ENCODE data around the gene HOXA2. TPM values are rescaled to one million over a fixed set of nuclear protein-coding genes. Genes with fewer than 3 reads are reported as not detected.
A peak's percentile ranks its signal among the peaks of the same experiment; 100 is the strongest.

Gene HOXA2
- polyA plus RNA-seq, 5 donors: 16.0 to 23.8 (median 18.1) TPM

GRCh38 chr7:27088002-27088922 lies 14.2 kb downstream of the HOXA2 start:
- DNase-seq: no peak

- no peak for DNase-seq
Measured at GRCh38 chr7:27083646-27084045, 18.8 kb downstream of the HOXA2 start.

GRCh38 chr7:27082171-27082570 lies 20.3 kb downstream of the HOXA2 start:
- no peak for DNase-seq

GRCh38 chr7:27080844-27081436 lies 21.5 kb downstream of the HOXA2 start:
- DNase-seq: no peak

- no peak for DNase-seq
Measured at GRCh38 chr7:27079234-27079975, 23.1 kb downstream of the HOXA2 start.

- DNase-seq: no peak
Measured at GRCh38 chr7:27078616-27079233, 23.8 kb downstream of the HOXA2 start.

GRCh38 chr7:27073076-27073475 lies 29.4 kb downstream of the HOXA2 start:
- DNase-seq: no peak

- no peak for DNase-seq
Measured at GRCh38 chr7:27071622-27072390, 30.7 kb downstream of the HOXA2 start.

GRCh38 chr7:27068259-27068658 lies 34.2 kb downstream of the HOXA2 start:
- no peak for DNase-seq

- no peak for DNase-seq
Measured at GRCh38 chr7:27066148-27066547, 36.3 kb downstream of the HOXA2 start.

GRCh38 chr7:27065709-27066108 lies 36.8 kb downstream of the HOXA2 start:
- DNase-seq: no peak

- no peak for DNase-seq
Measured at GRCh38 chr7:27064661-27065060, 37.8 kb downstream of the HOXA2 start.

- DNase-seq: peak; percentile 26 to 37
Measured at GRCh38 chr7:27064159-27064558, 38.3 kb downstream of the HOXA2 start.

- DNase-seq: no peak
Measured at GRCh38 chr7:27062946-27063345, 39.5 kb downstream of the HOXA2 start.

- no peak for DNase-seq
Measured at GRCh38 chr7:27053153-27053552, 49.3 kb downstream of the HOXA2 start.

- no peak for DNase-seq
Measured at GRCh38 chr7:27051451-27051850, 51.0 kb downstream of the HOXA2 start.

Other genes with a start within 250 kb of the HOXA2 start
- 10 to 100 TPM; 32.1 to 53.9 (median 47.0) TPM for gene SKAP2, start 238.1 kb downstream of the HOXA2 start, polyA plus RNA-seq (ENCODE audit: insufficient read depth in 1 of 5, insufficient read length in 5 of 5, low replicate concordance in 1 of 5)
- 1 to 10 TPM; 1.8 to 2.8 (median 2.2) TPM for gene HOXA1, start 6.7 kb downstream of the HOXA2 start, polyA plus RNA-seq (ENCODE audit: insufficient read depth in 1 of 5, insufficient read length in 5 of 5, low replicate concordance in 1 of 5)
- gene HOXA4, start 28.1 kb upstream of the HOXA2 start, polyA plus RNA-seq (ENCODE audit: insufficient read depth in 1 of 5, insufficient read length in 5 of 5, low replicate concordance in 1 of 5): 10 to 100 TPM; 32.3 to 39.5 (median 38.3) TPM
- gene HOXA5, start 41.0 kb upstream of the HOXA2 start, polyA plus RNA-seq (ENCODE audit: insufficient read depth in 1 of 5, insufficient read length in 5 of 5, low replicate concordance in 1 of 5): 10 to 100 TPM; 77.5 to 95.7 (median 86.2) TPM
- gene HOXA6, start 45.1 kb upstream of the HOXA2 start, polyA plus RNA-seq (ENCODE audit: insufficient read depth in 1 of 5, insufficient read length in 5 of 5, low replicate concordance in 1 of 5): 10 to 100 TPM; 10.8 to 15.6 (median 13.8) TPM
- gene HOXA3, start 49.9 kb upstream of the HOXA2 start, polyA plus RNA-seq (ENCODE audit: insufficient read depth in 1 of 5, insufficient read length in 5 of 5, low replicate concordance in 1 of 5): 10 to 100 TPM; 33.5 to 53.1 (median 39.9) TPM
- 1 to 10 TPM; 4.3 to 5.4 (median 4.8) TPM for gene HOXA7, start 54.0 kb upstream of the HOXA2 start, polyA plus RNA-seq (ENCODE audit: insufficient read depth in 1 of 5, insufficient read length in 5 of 5, low replicate concordance in 1 of 5)
- gene HOXA9, start 62.9 kb upstream of the HOXA2 start, polyA plus RNA-seq (ENCODE audit: insufficient read depth in 1 of 5, insufficient read length in 5 of 5, low replicate concordance in 1 of 5): 1 to 10 TPM in 1 of 5 donors, under 1 TPM in 4; 0.17 to 1.2 (median 0.29) TPM
- 1 to 10 TPM in 1 of 5 donors, under 1 TPM in 2, not detected in 2; 0.12 to 1.4 (median 0.94) TPM for gene HOXA10, start 71.6 kb upstream of the HOXA2 start, polyA plus RNA-seq (ENCODE audit: insufficient read depth in 1 of 5, insufficient read length in 5 of 5, low replicate concordance in 1 of 5)
- under 1 TPM in 2 of 5 donors, not detected in 3; 0.19 to 0.35 TPM for gene HOXA11, start 82.5 kb upstream of the HOXA2 start, polyA plus RNA-seq (ENCODE audit: insufficient read depth in 1 of 5, insufficient read length in 5 of 5, low replicate concordance in 1 of 5)
- under 1 TPM in 1 of 5 donors, not detected in 4; 0.06 TPM for gene HOXA13, start 97.4 kb upstream of the HOXA2 start, polyA plus RNA-seq (ENCODE audit: insufficient read depth in 1 of 5, insufficient read length in 5 of 5, low replicate concordance in 1 of 5)
- gene EVX1, start 140.1 kb upstream of the HOXA2 start, polyA plus RNA-seq (ENCODE audit: insufficient read depth in 1 of 5, insufficient read length in 5 of 5, low replicate concordance in 1 of 5): not detected